ENCODE data around the gene SH2D3A.

GRCh38 chr19:6738787-6739389 lies 28.3 kb downstream of the SH2D3A start:
- TF ChIP-seq SIN3A (IDR thresholded peaks at IDR 0.05; ENCODE audit: borderline replicate concordance, insufficient read depth, low read length): no peak
- no peak for TF ChIP-seq POLR2AphosphoS5 (IDR thresholded peaks at IDR 0.05; ENCODE audit: low read depth, low read length)

All from PFSK-1 (cell line).